GM23338 (cell line): ENCODE measurements around the gene FREM3. TPM values are rescaled to one million over a fixed set of nuclear protein-coding genes. Genes with fewer than 3 reads are reported as not detected.

Experiments used
- ATAC-seq: fragments of 200-7000 bp; cut with Tn5 transposase; 3 replicates; pipeline ENCODE4 v1.9.1; 2020
- DNase-seq: peaks from one replicate; pipeline ENCODE4 v3.0.0-alpha.2; 2015; ENCODE audit warnings: low spot score
- H2AFZ ChIP-seq: fragments of 200-600 bp; sonication (generic); 2 replicates; pipeline ENCODE4 v1.8.0; 2016; ENCODE audit warnings: antibody characterized with exemption, mild to moderate bottlenecking, moderate library complexity
- H3F3A ChIP-seq: fragments of 200-600 bp; sonication (generic); replicated peaks from 2 replicates; pipeline ENCODE4 v1.8.0; 2017; ENCODE audit warnings: antibody characterized with exemption, mixed run types, low read depth
- H3K27ac ChIP-seq: fragments of 200-600 bp; sonication (generic); 2 replicates; pipeline ENCODE4 v1.6.1; 2016; ENCODE audit warnings: low read depth
- H3K27me3 ChIP-seq: fragments of 200-600 bp; sonication (generic); 2 replicates; pipeline ENCODE4 v1.8.0; 2016; ENCODE audit warnings: mild to moderate bottlenecking, mixed run types, moderate library complexity; ENCODE audit not compliant: insufficient read depth
- H3K36me3 ChIP-seq: fragments of 200-600 bp; sonication (generic); 2 replicates; pipeline ENCODE4 v1.8.0; 2016; ENCODE audit warnings: mild to moderate bottlenecking; ENCODE audit not compliant: insufficient read depth
- H3K4me1 ChIP-seq: fragments of 200-600 bp; sonication (generic); 2 replicates; pipeline ENCODE4 v1.8.0; 2016; ENCODE audit warnings: mild to moderate bottlenecking, moderate library complexity; ENCODE audit not compliant: insufficient read depth
- H3K4me2 ChIP-seq: fragments of 200-600 bp; sonication (generic); 2 replicates; pipeline ENCODE4 v1.7.1; 2017; ENCODE audit warnings: mixed run types
- H3K4me3 ChIP-seq: fragments of 200-600 bp; sonication (generic); 2 replicates; pipeline ENCODE4 v1.6.1; 2016; ENCODE audit warnings: mixed run types
- H3K79me2 ChIP-seq: fragments of 200-600 bp; sonication (generic); replicated peaks from 2 replicates; pipeline ENCODE4 v1.8.0; 2017; ENCODE audit warnings: mild to moderate bottlenecking; ENCODE audit not compliant: insufficient read depth
- H3K9me2 ChIP-seq: fragments of 200-600 bp; sonication (generic); 2 replicates; pipeline ENCODE4 v1.8.0; 2017; ENCODE audit not compliant: insufficient read depth
- H4K20me1 ChIP-seq: fragments of 200-600 bp; sonication (generic); replicated peaks from 2 replicates; pipeline ENCODE4 v1.8.0; 2017; ENCODE audit warnings: mild to moderate bottlenecking; ENCODE audit not compliant: insufficient read depth
- H3K27ac Mint-ChIP-seq: 2 replicates; pipeline ENCODE4 v1.8.0; 2020; ENCODE audit warnings: inconsistent platforms, mild to moderate bottlenecking, moderate library complexity, mixed read lengths
- H3K27me3 Mint-ChIP-seq: 3 replicates; pipeline ENCODE4 v1.8.0; 2022; ENCODE audit warnings: low read depth, mild to moderate bottlenecking, moderate library complexity, mixed read lengths, inconsistent platforms; ENCODE audit not compliant: insufficient read depth, poor library complexity
- H3K36me3 Mint-ChIP-seq: 3 replicates; pipeline ENCODE4 v1.8.0; 2021; ENCODE audit warnings: low read depth, mild to moderate bottlenecking, inconsistent platforms, moderate library complexity, mixed read lengths
- H3K4me1 Mint-ChIP-seq: 3 replicates; pipeline ENCODE4 v1.8.0; 2020; ENCODE audit warnings: mild to moderate bottlenecking, inconsistent platforms, mixed read lengths
- H3K4me3 Mint-ChIP-seq: 3 replicates; pipeline ENCODE4 v1.8.0; 2021; ENCODE audit warnings: moderate library complexity, mild to moderate bottlenecking, inconsistent platforms, mixed read lengths
- H3K9me3 Mint-ChIP-seq: 3 replicates; pipeline ENCODE4 v1.8.0; 2020; ENCODE audit warnings: moderate library complexity, mild to moderate bottlenecking, inconsistent platforms, mixed read lengths
- CREB1 ChIP-seq: fragments of 250-450 bp; sonication (Bioruptor Pico); IDR thresholded peaks from 2 replicates; pipeline ENCODE4 v1.5.0; 2020; ENCODE audit warnings: low read depth, mild to moderate bottlenecking, moderate library complexity
- ETS1 ChIP-seq: IDR thresholded peaks from 2 replicates; pipeline ENCODE4 v1.6.1; 2016; ENCODE audit warnings: antibody characterized with exemption
- EZH2 ChIP-seq: fragments of 200-600 bp; sonication (generic); IDR thresholded peaks from one replicate; pipeline ENCODE4 v1.8.0; 2017; ENCODE audit warnings: antibody characterized with exemption, mild to moderate bottlenecking, low read depth; ENCODE audit not compliant: unreplicated experiment
- EZH2phosphoT487 ChIP-seq: fragments of 200-600 bp; sonication (generic); IDR thresholded peaks from one replicate; pipeline ENCODE4 v1.8.1; 2018; ENCODE audit warnings: antibody characterized with exemption; ENCODE audit not compliant: unreplicated experiment
- JUNB ChIP-seq: IDR thresholded peaks from one replicate; pipeline ENCODE4 v1.6.1; 2016; ENCODE audit warnings: antibody characterized with exemption; ENCODE audit not compliant: unreplicated experiment
- NANOG ChIP-seq: IDR thresholded peaks from 2 replicates; pipeline ENCODE4 v1.6.1; 2016; ENCODE audit warnings: antibody characterized with exemption, borderline replicate concordance
- POLR2AphosphoS5 ChIP-seq: IDR thresholded peaks from 2 replicates; pipeline ENCODE4 v1.6.1; 2016; ENCODE audit warnings: antibody characterized with exemption, low read depth
- REST ChIP-seq: IDR thresholded peaks from one replicate; pipeline ENCODE4 v1.6.1; 2018; ENCODE audit warnings: antibody characterized with exemption; ENCODE audit not compliant: unreplicated experiment
- STAT1 ChIP-seq: IDR thresholded peaks from one replicate; pipeline ENCODE4 v1.6.1; 2016; ENCODE audit warnings: antibody characterized with exemption; ENCODE audit not compliant: unreplicated experiment
- ZNF114 ChIP-seq: fragments of 250-450 bp; sonication (Bioruptor Pico); IDR thresholded peaks from 2 replicates; pipeline ENCODE4 v1.5.0; 2020; ENCODE audit warnings: mild to moderate bottlenecking, moderate library complexity
- ZNF331 ChIP-seq: fragments of 250-450 bp; sonication (Bioruptor Pico); IDR thresholded peaks from 2 replicates; pipeline ENCODE4 v1.5.0; 2020; ENCODE audit warnings: low read depth, mild to moderate bottlenecking, moderate library complexity
- polyA plus RNA-seq: library from polyadenylated mRNA; unstranded; fragments of >200 nt; fragmentation: Nextera tagmentation; extraction: Ambion mirVana; gene quantifications from 2 replicates; pipeline ENCODE4 v1.2.1, GENCODE V29; 2016
- total RNA-seq: library from RNA; depleted of rRNA; stranded (reverse); fragments of >200 nt; shearing (Covaris generic); gene quantifications from 2 replicates; pipeline ENCODE4 v1.2.3, GENCODE V29; 2014
- TF ChIP-seq, protein P1 (sequence below), 2 experiments: fragments of 200-600 bp in 1 of 2; sonication (generic) in 1 of 2; conservative IDR thresholded peaks; 2 replicates each; pipeline versions ENCODE4 v1.5.1 to v1.6.1; 2016 to 2017; ENCODE audit warnings: antibody characterized with exemption in 2 of 2, low read depth in 2 of 2, mild to moderate bottlenecking in 2 of 2, moderate library complexity in 1 of 2

Gene FREM3
- total and polyA plus RNA-seq, 2 experiments from 2014 or later, result 0.03 to 0.07 TPM

GRCh38 chr4:143539670-143540023 lies 160.8 kb downstream of the FREM3 start:
- no peaks in the 10 kb centered on the region for H3K4me1 Mint-ChIP-seq

GRCh38 chr4:143538979-143539669 lies 161.4 kb downstream of the FREM3 start:
- H3K4me1 ChIP-seq, result no peaks in the 10 kb centered on the region
- H2AFZ ChIP-seq, result no peak overlapping the region
- Mint-ChIP-seq H3K27ac (no peak overlapping the region), H3K27me3 (peaks cover 2% of the 10 kb centered on the region), H3K36me3 (peaks cover 84% of the 10 kb centered on the region), H3K4me3 (no peak overlapping the region), H3K9me3 (no peaks in the 10 kb centered on the region), H3K4me1 (no peaks in the 10 kb centered on the region)
- H3K79me2 ChIP-seq, result peaks cover 9% of the 10 kb centered on the region; the same call in 1 of the 2 replicates
- no peak for ATAC-seq
- no peak overlapping the region for H3K4me3 ChIP-seq
- H3K36me3 ChIP-seq, result peaks cover 90% of the 10 kb centered on the region
- no peaks in the 10 kb centered on the region for H3K9me2 ChIP-seq
- H4K20me1 ChIP-seq, result peaks cover 4% of the 10 kb centered on the region; the same call in 1 of the 2 replicates
- H3K27ac ChIP-seq, result no peak overlapping the region
- H3K4me2 ChIP-seq, result no peak overlapping the region
- H3K27me3 ChIP-seq, result no peaks in the 10 kb centered on the region
- DNase-seq, result no peak
- no peaks in the 10 kb centered on the region for H3F3A ChIP-seq
- no peak for TF ChIP-seq ETS1
- no peak for TF ChIP-seq POLR2AphosphoS5
- no peak for TF ChIP-seq CREB1
- TF ChIP-seq, protein P1, sequence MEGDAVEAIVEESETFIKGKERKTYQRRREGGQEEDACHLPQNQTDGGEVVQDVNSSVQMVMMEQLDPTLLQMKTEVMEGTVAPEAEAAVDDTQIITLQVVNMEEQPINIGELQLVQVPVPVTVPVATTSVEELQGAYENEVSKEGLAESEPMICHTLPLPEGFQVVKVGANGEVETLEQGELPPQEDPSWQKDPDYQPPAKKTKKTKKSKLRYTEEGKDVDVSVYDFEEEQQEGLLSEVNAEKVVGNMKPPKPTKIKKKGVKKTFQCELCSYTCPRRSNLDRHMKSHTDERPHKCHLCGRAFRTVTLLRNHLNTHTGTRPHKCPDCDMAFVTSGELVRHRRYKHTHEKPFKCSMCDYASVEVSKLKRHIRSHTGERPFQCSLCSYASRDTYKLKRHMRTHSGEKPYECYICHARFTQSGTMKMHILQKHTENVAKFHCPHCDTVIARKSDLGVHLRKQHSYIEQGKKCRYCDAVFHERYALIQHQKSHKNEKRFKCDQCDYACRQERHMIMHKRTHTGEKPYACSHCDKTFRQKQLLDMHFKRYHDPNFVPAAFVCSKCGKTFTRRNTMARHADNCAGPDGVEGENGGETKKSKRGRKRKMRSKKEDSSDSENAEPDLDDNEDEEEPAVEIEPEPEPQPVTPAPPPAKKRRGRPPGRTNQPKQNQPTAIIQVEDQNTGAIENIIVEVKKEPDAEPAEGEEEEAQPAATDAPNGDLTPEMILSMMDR (conservative IDR thresholded peaks at IDR 0.05; ENCODE audit: low read depth in 2 of 2), result no peak; a peak in 1 of 4 replicates
- no peak for TF ChIP-seq EZH2
- no peak for TF ChIP-seq REST
- no peak for TF ChIP-seq ZNF114
- TF ChIP-seq ZNF331, result no peak
- no peak for TF ChIP-seq NANOG
- no peak for TF ChIP-seq STAT1
- TF ChIP-seq JUNB, result no peak
- no peak for TF ChIP-seq EZH2phosphoT487

More at GRCh38 chr4:143539670-143540023, 160.8 kb downstream of the FREM3 start:
- TF ChIP-seq POLR2AphosphoS5, result no peak
- TF ChIP-seq, protein P1 (conservative IDR thresholded peaks at IDR 0.05; ENCODE audit: low read depth in 2 of 2), result no peak
- TF ChIP-seq STAT1, result no peak
- no peak for TF ChIP-seq CREB1
- no peak for TF ChIP-seq NANOG
- no peak for TF ChIP-seq EZH2
- no peak for TF ChIP-seq ZNF331
- Mint-ChIP-seq H3K36me3 (peaks cover 84% of the 10 kb centered on the region), H3K27ac (no peak overlapping the region), H3K27me3 (peaks cover 2% of the 10 kb centered on the region), H3K4me3 (no peak overlapping the region), H3K9me3 (no peaks in the 10 kb centered on the region)
- DNase-seq, result no peak
- H3K9me2 ChIP-seq, result no peaks in the 10 kb centered on the region
- H3K79me2 ChIP-seq, result peaks cover 9% of the 10 kb centered on the region; the same call in 1 of the 2 replicates
- no peak overlapping the region for H3K4me3 ChIP-seq
- peaks cover 90% of the 10 kb centered on the region for H3K36me3 ChIP-seq
- no peak overlapping the region for H2AFZ ChIP-seq
- H3K27me3 ChIP-seq, result no peaks in the 10 kb centered on the region
- H4K20me1 ChIP-seq, result peaks cover 4% of the 10 kb centered on the region; the same call in 1 of the 2 replicates
- H3K4me2 ChIP-seq, result no peak overlapping the region
- H3K4me1 ChIP-seq, result no peaks in the 10 kb centered on the region
- ATAC-seq, result no peak
- H3K27ac ChIP-seq, result no peak overlapping the region
- H3F3A ChIP-seq, result no peaks in the 10 kb centered on the region
